Stimulated activated CD4-positive, alpha-beta T cell treated with anti-CD3 and anti-CD28 coated beads, Interleukin-2, amount 100 ng/mL, for 4 hours (primary cell): ENCODE results near the gene OR10D3.
"Not testable (repeated sequence)": the region's sequence is repeated elsewhere in the genome, so short reads cannot be mapped to it uniquely, and the experiment has no call there.

ENCODE experiments used
- DNase-seq: peaks from one replicate; pipeline ENCODE4 v3.0.0-alpha.2; 2020; ENCODE audit warnings: low read depth

OR10D3 gene

DNA sequence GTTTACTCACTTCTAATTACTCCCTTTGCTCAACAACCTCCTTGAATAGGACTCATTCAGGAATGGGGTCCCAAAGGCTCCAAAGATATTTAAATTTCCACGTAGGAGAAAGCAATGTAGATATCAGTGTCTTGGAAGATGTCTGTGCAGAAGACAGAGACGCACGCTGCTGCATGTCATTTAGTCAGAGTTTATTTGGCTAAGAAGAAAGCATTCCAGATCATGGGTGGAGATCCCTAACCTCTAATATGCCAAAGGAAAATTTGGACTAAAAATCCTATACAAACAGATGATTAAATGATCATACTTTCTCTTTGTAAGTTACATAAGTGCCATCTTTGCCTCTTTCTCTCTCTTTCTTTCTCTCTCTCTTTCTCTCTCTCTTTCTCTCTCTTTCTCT lies at the start of gene OR10D3:
Gene OR10D3, plus strand, starts transcription at position 278 of the 400 bp plus-strand sequence. CDS start 1,925 bp downstream, outside the sequence.
- DNase-seq: no peak

- no peak for DNase-seq
These were observed 40.1 kb upstream of the OR10D3 start for GRCh38 chr11:124143034-124143433.

GRCh38 chr11:124147951-124148350 lies 35.2 kb upstream of the OR10D3 start:
- no peak for DNase-seq

- DNase-seq: no peak
These were observed 32.5 kb upstream of the OR10D3 start for GRCh38 chr11:124150684-124151083.

GRCh38 chr11:124152770-124153407 lies 30.3 kb upstream of the OR10D3 start:
- no peak for DNase-seq

- no peak for DNase-seq
These were observed 29.3 kb upstream of the OR10D3 start for GRCh38 chr11:124153821-124154220.

- DNase-seq: no peak
These were observed 23.7 kb upstream of the OR10D3 start for GRCh38 chr11:124159481-124159880.

DNA sequence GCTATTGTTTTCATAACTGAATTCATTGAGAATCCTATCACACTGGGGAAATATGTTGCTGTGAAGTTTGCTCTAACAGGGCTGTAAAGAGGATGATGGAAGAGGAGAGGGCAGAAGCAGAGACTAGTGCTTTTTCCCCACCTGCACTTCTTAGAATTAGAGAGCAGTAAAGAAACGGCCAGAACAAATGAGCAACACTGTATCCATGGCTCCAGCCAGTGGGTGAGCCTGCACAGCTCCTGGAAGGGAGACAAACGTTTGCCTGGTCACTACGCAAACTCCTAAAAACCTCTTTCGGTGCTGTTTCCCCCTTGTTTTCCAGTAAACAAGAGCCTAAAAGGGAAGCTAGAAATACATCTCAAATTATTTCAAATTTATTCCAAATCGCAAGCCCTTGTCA lies 22.2 kb upstream of the OR10D3 start:
- no peak for DNase-seq

DNA sequence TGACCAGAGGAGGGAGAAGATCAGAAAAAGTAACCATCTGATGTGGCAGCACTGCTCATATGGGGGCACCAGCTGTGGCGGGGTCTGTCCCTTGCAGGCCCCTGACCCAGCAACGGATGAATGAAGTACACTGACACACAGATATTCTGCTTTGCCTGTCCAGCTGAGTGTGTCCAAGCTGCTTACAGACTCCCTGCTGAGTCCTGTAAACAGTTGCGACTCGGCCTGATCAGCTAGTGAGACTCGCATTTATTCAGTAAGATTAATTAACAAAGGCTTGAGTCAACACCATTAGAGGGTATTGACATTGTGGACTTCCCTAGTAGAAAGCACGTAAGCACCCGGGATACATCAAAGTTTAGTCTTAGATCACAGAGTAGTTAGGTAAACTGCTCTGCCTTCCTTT lies 15.3 kb upstream of the OR10D3 start:
- DNase-seq: no peak

DNA sequence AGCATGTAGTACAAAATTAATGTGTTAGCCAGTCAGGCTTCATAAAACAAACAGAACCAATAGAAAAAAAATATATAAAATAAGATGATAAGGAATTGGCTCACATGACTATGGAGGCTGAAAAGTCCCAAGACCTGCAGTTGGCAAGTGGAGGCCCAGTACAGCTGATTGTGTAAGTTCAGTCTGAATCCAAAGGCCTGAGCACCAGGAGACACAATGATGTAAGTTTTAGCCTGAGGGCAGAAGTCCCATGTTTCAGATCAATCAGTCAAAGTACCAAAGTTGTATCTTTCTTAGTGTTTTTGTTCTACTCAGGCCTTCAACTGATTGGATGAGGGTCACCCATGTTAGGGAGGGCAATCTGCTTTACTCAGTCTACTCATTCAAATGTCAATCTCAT lies 14.3 kb upstream of the OR10D3 start:
- no peak for DNase-seq

DNA sequence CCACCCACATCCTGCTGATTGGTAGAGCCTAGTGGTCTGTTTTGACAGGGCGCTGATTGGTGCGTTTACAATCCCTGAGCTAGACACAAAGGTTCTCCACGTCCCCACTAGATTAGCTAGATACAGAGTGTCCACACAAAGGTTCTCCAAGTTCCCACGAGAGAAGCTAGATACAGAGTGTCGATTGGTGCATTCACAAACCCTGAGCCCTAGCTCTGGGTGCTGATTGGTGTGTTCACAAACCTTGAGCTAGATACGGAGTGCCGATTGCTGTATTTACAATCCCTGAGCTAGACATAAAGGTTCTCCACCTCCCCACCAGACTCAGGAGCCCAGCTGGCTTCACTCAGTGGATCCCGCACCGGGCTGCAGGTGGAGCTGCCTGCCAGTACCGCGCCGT lies 12.8 kb upstream of the OR10D3 start:
- not testable (repeated sequence) for DNase-seq

- DNase-seq: no peak
These were observed 12.2 kb upstream of the OR10D3 start for GRCh38 chr11:124170801-124171586.

GRCh38 chr11:124172101-124172500 lies 11.0 kb upstream of the OR10D3 start:
- no peak for DNase-seq

DNA sequence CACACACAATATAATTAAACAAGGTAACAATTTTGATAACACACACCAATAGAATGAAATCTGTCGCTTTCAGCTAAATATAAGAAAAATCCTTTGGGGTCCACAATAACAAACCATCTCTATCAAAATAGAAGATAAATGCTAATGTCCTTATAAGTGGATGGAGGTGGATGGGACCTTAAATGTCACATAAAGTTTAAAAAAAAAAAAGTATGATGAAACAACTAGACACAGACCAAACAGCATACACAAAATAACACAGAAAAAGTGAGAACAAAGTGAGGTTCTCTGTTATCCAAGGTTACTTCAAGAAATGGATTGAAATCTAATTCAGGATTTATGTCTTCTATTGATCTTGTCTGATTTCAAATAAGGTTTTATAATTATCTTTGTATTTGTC lies 10.5 kb upstream of the OR10D3 start:
- no peak for DNase-seq

- DNase-seq: no peak
These were observed 9.1 kb upstream of the OR10D3 start for GRCh38 chr11:124174001-124174583.

- DNase-seq: no peak
These were observed 6.0 kb upstream of the OR10D3 start for GRCh38 chr11:124176925-124177715.

- DNase-seq: no peak
These were observed 3.8 kb upstream of the OR10D3 start for GRCh38 chr11:124179310-124179709.

DNA sequence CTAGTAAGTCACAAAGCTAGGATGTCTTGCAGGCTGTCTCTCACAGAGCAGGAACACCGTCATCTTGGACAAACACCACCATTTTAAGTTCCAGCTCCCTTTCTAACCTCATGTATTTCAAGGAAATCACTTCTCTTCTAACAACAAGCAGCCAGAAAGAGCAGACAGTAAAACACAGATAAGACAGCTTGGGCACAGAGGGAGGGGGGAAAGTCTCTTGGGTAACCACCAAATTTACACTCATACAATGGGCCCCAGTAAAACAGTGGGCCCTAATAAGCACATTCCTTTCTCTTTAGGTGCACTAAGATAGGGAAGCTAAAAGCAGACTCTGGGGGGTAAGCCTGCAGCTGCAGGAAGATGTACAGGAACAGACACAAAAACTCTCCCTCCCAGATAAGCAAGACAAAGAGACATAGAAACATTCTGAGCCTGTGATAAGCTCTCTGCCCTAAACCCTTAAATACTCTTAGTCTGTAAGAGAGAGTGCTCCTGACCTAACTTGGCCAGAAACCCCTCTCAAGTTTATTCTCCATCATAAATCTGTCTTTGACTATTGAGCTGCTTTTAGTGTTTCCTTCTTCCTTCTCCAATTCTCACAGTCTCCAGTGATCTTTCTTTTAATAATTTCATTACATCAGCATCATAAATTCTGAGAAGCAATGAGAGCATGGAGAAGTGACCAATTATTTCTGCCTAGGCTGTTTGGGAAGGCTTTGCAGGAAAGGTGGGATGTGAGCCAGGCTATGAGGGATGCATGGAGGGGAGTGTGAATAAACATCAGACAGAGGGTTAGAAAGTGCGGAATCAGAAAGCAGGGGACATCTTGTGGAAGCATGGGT lies 7.4 kb downstream of the OR10D3 start:
- no peak for DNase-seq

DNA sequence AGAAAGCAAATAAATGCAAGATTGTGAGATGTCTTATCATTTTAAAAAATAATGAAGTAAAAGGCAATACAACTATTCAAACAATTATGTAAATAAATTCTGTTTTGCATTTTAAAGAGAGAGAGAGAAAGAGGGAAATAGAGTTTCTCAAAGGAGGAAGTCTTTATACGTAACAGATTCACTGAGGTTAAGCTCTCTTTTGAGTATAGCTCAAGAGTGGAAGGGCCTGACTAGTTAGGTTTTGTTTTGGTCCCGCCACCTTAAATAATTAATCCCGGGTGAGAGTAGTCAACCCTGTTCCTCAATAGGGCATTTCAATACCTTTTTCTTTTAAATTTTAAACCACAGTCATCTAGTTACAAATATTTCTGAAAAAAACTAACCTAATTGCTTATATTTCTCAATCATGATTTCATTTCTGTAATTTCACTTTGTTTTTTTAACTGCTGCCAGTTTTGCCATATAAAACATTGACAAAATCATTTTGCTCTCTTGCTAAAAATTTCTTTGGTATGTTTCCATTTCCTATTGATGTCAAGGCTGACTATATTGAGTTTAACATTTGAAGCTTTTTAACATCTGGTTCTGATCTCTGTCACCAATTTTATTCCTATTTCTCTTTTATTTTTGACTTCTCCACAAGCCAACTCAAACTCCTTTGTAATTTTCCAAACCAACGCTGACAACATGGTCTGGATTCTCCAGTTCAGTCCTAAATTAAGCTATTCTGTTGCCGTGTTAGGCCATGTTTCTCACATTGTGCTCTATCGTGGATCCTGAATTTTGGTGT lies 10.3 kb downstream of the OR10D3 start:
- DNase-seq: no peak

GRCh38 chr11:124194293-124195188 lies 11.4 kb downstream of the OR10D3 start:
- DNase-seq: no peak
